Esophagus squamous epithelium (tissue), 5 donors: ENCODE data around the gene EMP1. TPM values are rescaled to one million over a fixed set of nuclear protein-coding genes. Genes with fewer than 3 reads are reported as not detected.

Experiments
- DNase-seq: peaks from one replicate; lab custom pipeline; 2025; lab: John Stamatoyannopoulos, UW
- H3K27ac ChIP-seq, 4 donors: fragments of 200-600 bp; sonication (generic); one replicate each; pipeline ENCODE4 v1.5.1; 2016 to 2019; ENCODE audit warnings: mild to moderate bottlenecking in 1 of 4
- H3K27me3 ChIP-seq, 4 donors: fragments of 200-600 bp; sonication (generic); 1 replicate in 3 of 4; 2 replicates in 1 of 4; pipeline versions ENCODE4 v1.5.1 to v1.6.0; 2017 to 2021; ENCODE audit warnings: antibody characterized with exemption in 1 of 4
- H3K36me3 ChIP-seq, 3 donors: fragments of 200-600 bp; sonication (generic); one replicate each; pipeline ENCODE4 v1.5.1; 2016 to 2019
- H3K4me1 ChIP-seq, 3 donors: fragments of 200-600 bp; sonication (generic); one replicate each; pipeline ENCODE4 v1.5.1; 2017 to 2019
- H3K4me3 ChIP-seq, 4 donors: fragments of 200-600 bp; sonication (generic); 1 replicate in 3 of 4; 2 replicates in 1 of 4; pipeline ENCODE4 v1.5.1; 2016 to 2019; ENCODE audit warnings: mild to moderate bottlenecking in 2 of 4, moderate library complexity in 1 of 4
- H3K9me3 ChIP-seq, 3 donors: fragments of 200-600 bp; sonication (generic); one replicate each; pipeline ENCODE4 v1.5.1; 2016 to 2019
- CTCF ChIP-seq, 6 experiments: fragments of 450-650 bp in 4 of 6; fragments of 200-600 bp in 2 of 6; sonication (generic) in 2 of 6; IDR thresholded peaks; one replicate each; pipeline ENCODE4 v1.5.1; 2016 to 2019; ENCODE audit warnings: antibody characterized with exemption in 6 of 6, mild to moderate bottlenecking in 4 of 6, moderate library complexity in 4 of 6
- POLR2A ChIP-seq, 4 donors: fragments of 450-650 bp; IDR thresholded peaks; one replicate each; pipeline ENCODE4 v1.6.1; 2017; ENCODE audit warnings: antibody characterized with exemption in 4 of 4, mild to moderate bottlenecking in 4 of 4, moderate library complexity in 3 of 4
- WGBS, 2 donors: methylation state at CpG; one replicate each; pipeline ENCODE4 v1.1.5; 2018; 5-methylcytosine and 5-hydroxymethylcytosine counted together
- intact Hi-C: fragments of 100-400 bp; cut with DNase I; formaldehyde crosslinking; loops from one replicate; pipeline ENCODE4 v1.15.0; 2022
- total RNA-seq, 4 donors: library from RNA; depleted of rRNA; stranded (reverse); fragments of >200 nt; gene quantifications; one replicate each; pipeline ENCODE4 v1.1.0, GENCODE V29; 2016
- donor health status: DM: yes; HTN: yes; CAD: no.

EMP1 gene
- total RNA-seq, 4 donors from 2014 or later = 2,742 to 8,541 (median 3,206) TPM

GRCh38 chr12:13152756-13153155, 43.8 kb upstream of the EMP1 start:
- intact Hi-C loops = no loop called here
- Histone ChIP-seq H3K4me1 (peaks cover 5 to 19% (median 7%) of the 10 kb centered on the region in 3 donors), H3K4me3 (no peak overlapping the region), H3K27me3 (no peaks in the 10 kb centered on the region), H3K9me3 (no peaks in the 10 kb centered on the region), H3K27ac (no peak overlapping the region), H3K36me3 (no peaks in the 10 kb centered on the region)
- no peak for DNase-seq
- WGBS, 2 donors = 91 to 94% methylated on average over 6 of the region's 6 CpGs
- no peak for TF ChIP-seq POLR2A (IDR thresholded peaks at IDR 0.05)
- TF ChIP-seq CTCF (IDR thresholded peaks at IDR 0.05) = no peak

- no peaks in the 10 kb centered on the region for H3K9me3 ChIP-seq
- TF ChIP-seq CTCF (IDR thresholded peaks at IDR 0.05) = no peak
- TF ChIP-seq POLR2A (IDR thresholded peaks at IDR 0.05) = no peak
- WGBS, 2 donors = 75 to 86% methylated on average over 6 to 7 of the region's 7 CpGs
- peaks cover 1 to 19% (median 7%) of the 10 kb centered on the region in 3 donors for H3K4me1 ChIP-seq
- no peaks in the 10 kb centered on the region for H3K27me3 ChIP-seq
- H3K4me3 ChIP-seq = no peak overlapping the region
- no peak for DNase-seq
- no peaks in the 10 kb centered on the region for H3K36me3 ChIP-seq
- no peak overlapping the region for H3K27ac ChIP-seq
- intact Hi-C loops = no loop called here
Measured at GRCh38 chr12:13153180-13153579, 43.3 kb upstream of the EMP1 start.

- 11 to 18% methylated on average over 3 of the region's 3 CpGs for WGBS, 2 donors
- no peak overlapping the region for H3K4me3 ChIP-seq
- no peaks in the 10 kb centered on the region for H3K27me3 ChIP-seq
- DNase-seq = no peak
- H3K27ac ChIP-seq = peak overlapping the region in 2 of 4 donors; percentile 56 to 66
- TF ChIP-seq POLR2A (IDR thresholded peaks at IDR 0.05) (no peak), CTCF (IDR thresholded peaks at IDR 0.05) (no peak)
- intact Hi-C loops = no loop called here
- peaks cover 0 to 19% (median 7%) of the 10 kb centered on the region in 3 donors for H3K4me1 ChIP-seq
- H3K36me3 ChIP-seq = no peaks in the 10 kb centered on the region
- H3K9me3 ChIP-seq = no peaks in the 10 kb centered on the region
Measured at GRCh38 chr12:13154027-13154538, 42.4 kb upstream of the EMP1 start.

GRCh38 chr12:13154831-13155230, 41.7 kb upstream of the EMP1 start:
- intact Hi-C loops = no loop called here

GRCh38 chr12:13156277-13156676, 40.2 kb upstream of the EMP1 start:
- Histone ChIP-seq H3K9me3 (no peaks in the 10 kb centered on the region), H3K4me3 (no peak overlapping the region), H3K4me1 (peaks cover 0 to 19% (median 7%) of the 10 kb centered on the region in 3 donors), H3K27me3 (no peaks in the 10 kb centered on the region), H3K36me3 (no peaks in the 10 kb centered on the region), H3K27ac (no peak overlapping the region)
- intact Hi-C loops = no loop called here
- TF ChIP-seq CTCF (IDR thresholded peaks at IDR 0.05) (no peak), POLR2A (IDR thresholded peaks at IDR 0.05) (no peak)
- no peak for DNase-seq
- 54 to 71% methylated on average over 2 of the region's 2 CpGs for WGBS, 2 donors

More at GRCh38 chr12:13154831-13155230, 41.7 kb upstream of the EMP1 start:
- no peak for DNase-seq
- H3K9me3 ChIP-seq = no peaks in the 10 kb centered on the region
- no peaks in the 10 kb centered on the region for H3K36me3 ChIP-seq
- H3K4me1 ChIP-seq = peaks cover 0 to 19% (median 7%) of the 10 kb centered on the region in 3 donors
- no peaks in the 10 kb centered on the region for H3K27me3 ChIP-seq
- H3K27ac ChIP-seq = peak overlapping the region in 1 of 4 donors; percentile 66
- no peak overlapping the region for H3K4me3 ChIP-seq
- TF ChIP-seq CTCF (IDR thresholded peaks at IDR 0.05) (no peak), POLR2A (IDR thresholded peaks at IDR 0.05) (no peak)
